Kidney (tissue), 14 donors: ENCODE measurements around the gene PDE4D. TPM values are rescaled to one million over a fixed set of nuclear protein-coding genes. Genes with fewer than 3 reads are reported as not detected.

Source experiments
- DNase-seq, 5 donors: peaks; one replicate each; pipeline ENCODE4 v3.0.0-alpha.2; 2013 to 2020
- FAIRE-seq: peaks from 2 replicates; lab custom pipeline; 2012; peaks lifted over from hg19 to GRCh38; lab: Jason Lieb, UNC
- H3K27ac ChIP-seq, 2 donors: one replicate each; pipeline ENCODE4 v1.7.0; 2013; ENCODE audit warnings: low read depth in 2 of 2, low read length in 2 of 2, inconsistent platforms in 1 of 2
- H3K27me3 ChIP-seq: one replicate; pipeline ENCODE4 v1.7.1; 2013; ENCODE audit warnings: low read length, inconsistent platforms; ENCODE audit not compliant: control insufficient read depth, insufficient read depth
- H3K36me3 ChIP-seq, 3 donors: one replicate each; pipeline versions ENCODE4 v1.7.0 to v1.7.1; 2013; ENCODE audit warnings: low read length in 3 of 3, control low read depth in 1 of 3, inconsistent platforms in 1 of 3; ENCODE audit not compliant: insufficient read depth in 3 of 3, control insufficient read depth in 2 of 3
- H3K4me1 ChIP-seq, 3 donors: one replicate each; pipeline versions ENCODE4 v1.7.0 to v1.7.1; 2013; ENCODE audit warnings: low read length in 3 of 3, inconsistent platforms in 1 of 3, low read depth in 1 of 3; ENCODE audit not compliant: control insufficient read depth in 2 of 3, insufficient read depth in 2 of 3
- H3K4me3 ChIP-seq, 3 donors: one replicate each; pipeline versions ENCODE4 v1.7.0 to v1.8.1; 2013; ENCODE audit warnings: low read length in 3 of 3, control low read depth in 1 of 3, inconsistent platforms in 1 of 3
- H3K9ac ChIP-seq, 3 donors: one replicate each; pipeline versions ENCODE4 v1.7.0 to v1.7.1; 2013; ENCODE audit warnings: low read length in 3 of 3, control low read depth in 1 of 3, inconsistent platforms in 1 of 3
- H3K9me3 ChIP-seq, 3 donors: one replicate each; pipeline versions ENCODE4 v1.7.0 to v1.7.1; 2013; ENCODE audit warnings: low read length in 3 of 3, control low read depth in 1 of 3, inconsistent platforms in 1 of 3; ENCODE audit not compliant: control insufficient read depth in 2 of 3, insufficient read depth in 1 of 3
- intact Hi-C: fragments of 100-400 bp; cut with DNase I; formaldehyde crosslinking; loops from one replicate; pipeline ENCODE4 v1.11.1; 2022
- polyA plus RNA-seq: library from polyadenylated mRNA; stranded (reverse); fragments of 350-450 nt; fragmentation: Illumina TruSeq; extraction: RNeasy Lipid Tissue Mini Kit (QIAGEN cat#74804); gene quantifications from one replicate; pipeline ENCODE4 v1.2.3, GENCODE V29; 2014; ENCODE audit warnings: low read depth, low replicate concordance; ENCODE audit not compliant: insufficient read depth
- total RNA-seq: library from RNA; stranded (reverse); fragmentation: NEBNext Ultra II Directional; extraction: Animal tissue kit (Norgen Biotek cat#: 25700); gene quantifications from one replicate; pipeline ENCODE4 v1.2.1, GENCODE V29; 2021
- TF ChIP-seq, protein P1 (sequence below): IDR thresholded peaks from 3 replicates; pipeline ENCODE4 v1.5.1; 2012; ENCODE audit warnings: mild to moderate bottlenecking, moderate library complexity, borderline replicate concordance; ENCODE audit not compliant: insufficient read depth; ENCODE audit errors: extremely low read depth
- donor health status: control.
- donor health status: control.
- donor health status: control.
- donor health status: control.
- donor health status: control.
- donor health status: DM: yes; HTN: yes; CAD: no.
- donor health status: Normal renal cell carcinoma (clear cell type).

The PDE4D gene
- total and polyA plus RNA-seq, 2 donors from 2014 or later, result 9.2 to 78.9 TPM

DNA sequence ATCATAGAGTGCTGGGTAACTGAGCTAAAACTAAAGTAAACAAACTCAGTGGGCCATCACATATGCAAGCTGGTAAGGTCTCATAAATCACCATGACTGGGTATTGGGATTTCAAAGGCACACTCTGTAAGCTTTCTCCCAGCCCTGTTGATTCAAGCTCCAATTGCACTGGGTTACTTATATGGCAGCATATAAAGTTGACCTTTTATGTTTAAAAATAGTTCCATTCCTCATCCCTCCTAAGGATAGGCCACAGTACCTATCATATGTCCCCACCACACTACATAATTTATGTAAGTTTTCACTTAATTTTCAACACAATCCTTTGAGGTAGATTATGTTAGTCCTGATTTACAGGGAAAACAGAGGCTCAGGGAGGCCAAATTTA, 872.2 kb downstream of the PDE4D start:
- H3K9ac ChIP-seq, result no peak overlapping the region
- DNase-seq, result peak in 4 of 5 donors; percentile 46 to 95 (median 76)
- TF ChIP-seq, protein P1, sequence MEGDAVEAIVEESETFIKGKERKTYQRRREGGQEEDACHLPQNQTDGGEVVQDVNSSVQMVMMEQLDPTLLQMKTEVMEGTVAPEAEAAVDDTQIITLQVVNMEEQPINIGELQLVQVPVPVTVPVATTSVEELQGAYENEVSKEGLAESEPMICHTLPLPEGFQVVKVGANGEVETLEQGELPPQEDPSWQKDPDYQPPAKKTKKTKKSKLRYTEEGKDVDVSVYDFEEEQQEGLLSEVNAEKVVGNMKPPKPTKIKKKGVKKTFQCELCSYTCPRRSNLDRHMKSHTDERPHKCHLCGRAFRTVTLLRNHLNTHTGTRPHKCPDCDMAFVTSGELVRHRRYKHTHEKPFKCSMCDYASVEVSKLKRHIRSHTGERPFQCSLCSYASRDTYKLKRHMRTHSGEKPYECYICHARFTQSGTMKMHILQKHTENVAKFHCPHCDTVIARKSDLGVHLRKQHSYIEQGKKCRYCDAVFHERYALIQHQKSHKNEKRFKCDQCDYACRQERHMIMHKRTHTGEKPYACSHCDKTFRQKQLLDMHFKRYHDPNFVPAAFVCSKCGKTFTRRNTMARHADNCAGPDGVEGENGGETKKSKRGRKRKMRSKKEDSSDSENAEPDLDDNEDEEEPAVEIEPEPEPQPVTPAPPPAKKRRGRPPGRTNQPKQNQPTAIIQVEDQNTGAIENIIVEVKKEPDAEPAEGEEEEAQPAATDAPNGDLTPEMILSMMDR, result no peak
- H3K27ac ChIP-seq, result no peak overlapping the region
- no peak for FAIRE-seq
- H3K36me3 ChIP-seq, result no peaks in the 10 kb centered on the region
- H3K9me3 ChIP-seq, result no peaks in the 10 kb centered on the region
- intact Hi-C loops, result no loop called here
- peaks cover 0 to 11% (median 0%) of the 10 kb centered on the region in 3 donors for H3K4me1 ChIP-seq
- no peaks in the 10 kb centered on the region for H3K27me3 ChIP-seq
- no peak overlapping the region for H3K4me3 ChIP-seq

DNA sequence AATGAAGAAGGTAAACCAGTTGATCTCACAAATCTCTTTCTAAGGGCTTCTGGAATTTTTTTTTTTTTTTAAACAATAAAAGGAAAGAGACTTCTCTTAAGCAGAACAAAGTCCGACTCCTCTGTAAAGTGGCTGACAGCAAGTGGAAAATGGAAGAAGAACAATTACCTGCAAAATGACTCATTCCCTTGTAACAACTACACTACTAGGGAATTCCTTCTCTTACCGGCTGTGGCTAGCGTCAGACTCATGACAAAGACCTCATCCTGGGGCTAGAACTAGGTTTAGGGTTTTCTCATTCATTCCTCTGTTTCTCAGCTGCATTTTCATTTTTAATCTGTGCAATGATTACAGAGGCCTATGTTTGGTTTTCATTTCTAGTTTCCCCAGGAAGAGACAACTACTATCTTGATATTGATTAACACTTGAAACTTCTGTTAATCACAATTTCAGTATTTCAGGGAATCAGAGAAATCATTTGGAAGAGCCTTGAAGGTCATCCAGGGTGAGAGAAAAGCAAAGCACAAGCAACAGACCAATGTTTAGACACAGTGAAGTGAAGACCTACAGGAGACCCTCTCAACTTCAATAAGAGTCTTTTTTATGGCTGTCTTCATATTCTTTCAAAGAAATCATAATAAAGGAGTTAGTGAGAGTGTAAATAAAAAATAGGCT, 872.8 kb downstream of the PDE4D start:
- no peaks in the 10 kb centered on the region for H3K36me3 ChIP-seq
- H3K4me1 ChIP-seq, result peaks cover 0 to 11% (median 0%) of the 10 kb centered on the region in 3 donors
- H3K27ac ChIP-seq, result no peak overlapping the region
- no peak overlapping the region for H3K4me3 ChIP-seq
- DNase-seq, result peak in 2 of 5 donors; percentile 46 to 53
- TF ChIP-seq, protein P1, result no peak
- H3K27me3 ChIP-seq, result no peaks in the 10 kb centered on the region
- H3K9ac ChIP-seq, result no peak overlapping the region
- intact Hi-C loops, result no loop called here
- no peaks in the 10 kb centered on the region for H3K9me3 ChIP-seq
- no peak for FAIRE-seq

DNA sequence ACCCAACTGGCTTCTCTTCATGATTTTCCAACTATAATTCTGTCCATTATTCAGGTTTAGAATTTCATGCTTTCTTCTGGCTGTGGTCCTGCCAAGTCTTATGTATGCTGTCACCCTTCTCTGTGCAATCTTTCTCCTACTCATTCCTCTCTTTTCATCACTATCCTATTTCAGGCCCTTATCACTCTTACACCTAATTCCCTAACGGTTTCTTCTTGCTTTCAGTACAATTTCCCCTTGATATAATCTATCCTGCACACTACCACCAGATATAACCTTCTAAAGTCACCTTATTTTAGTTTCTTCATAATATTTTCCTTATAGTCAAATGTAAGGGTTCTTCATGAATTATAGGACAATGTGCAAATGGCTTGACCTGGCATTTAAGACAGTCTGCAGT, 874.4 kb downstream of the PDE4D start:
- H3K27me3 ChIP-seq, result no peaks in the 10 kb centered on the region
- intact Hi-C loops, result no loop called here
- no peak overlapping the region for H3K9ac ChIP-seq
- TF ChIP-seq, protein P1, result no peak
- peaks cover 0 to 11% (median 0%) of the 10 kb centered on the region in 3 donors for H3K4me1 ChIP-seq
- no peaks in the 10 kb centered on the region for H3K9me3 ChIP-seq
- no peak for DNase-seq
- no peaks in the 10 kb centered on the region for H3K36me3 ChIP-seq
- H3K4me3 ChIP-seq, result no peak overlapping the region
- H3K27ac ChIP-seq, result no peak overlapping the region
- FAIRE-seq, result no peak
